Right lobe of liver (tissue), 4 donors: ENCODE results near the gene BUD13.

Experiments used
- POLR2A ChIP-seq: fragments of 450-650 bp; IDR thresholded peaks from one replicate; pipeline ENCODE4 v1.6.1; 2017; ENCODE audit warnings: antibody characterized with exemption, mild to moderate bottlenecking
- TF ChIP-seq, protein P1 (sequence below), 4 donors: fragments of 200-600 bp in 3 of 4; fragments of 450-650 bp in 1 of 4; IDR thresholded peaks; one replicate each; pipeline versions ENCODE4 v1.5.1 to v1.8.0; 2016 to 2022; ENCODE audit warnings: antibody characterized with exemption in 4 of 4, mild to moderate bottlenecking in 2 of 4
- donor health status: DM: no; HTN: no; CAD: no.
- donor health status: DM: no; HTN: no; CAD: no.
- donor health status: DM: no; HTN: yes; CAD: no.

DNA sequence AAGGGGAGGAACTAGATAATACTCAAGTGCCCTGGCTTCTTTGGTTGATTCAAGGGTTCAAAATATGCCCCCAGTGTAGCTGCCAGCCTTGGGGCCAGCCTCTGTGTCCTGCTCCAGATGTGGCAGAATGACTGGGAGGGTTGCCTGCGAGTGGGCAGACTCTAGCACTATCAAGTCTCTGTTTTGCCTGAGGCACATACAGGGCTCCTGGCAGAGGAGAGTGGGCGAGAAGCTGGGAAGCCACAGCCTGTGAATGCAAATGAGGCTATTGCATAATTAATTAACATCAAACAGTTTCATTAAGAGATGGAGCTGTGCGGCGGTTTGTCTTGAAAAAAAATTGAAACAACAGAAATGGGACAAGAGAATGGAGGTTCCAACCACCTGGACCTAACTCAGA is 50.8 kb downstream of the BUD13 start:
- TF ChIP-seq, protein P1, sequence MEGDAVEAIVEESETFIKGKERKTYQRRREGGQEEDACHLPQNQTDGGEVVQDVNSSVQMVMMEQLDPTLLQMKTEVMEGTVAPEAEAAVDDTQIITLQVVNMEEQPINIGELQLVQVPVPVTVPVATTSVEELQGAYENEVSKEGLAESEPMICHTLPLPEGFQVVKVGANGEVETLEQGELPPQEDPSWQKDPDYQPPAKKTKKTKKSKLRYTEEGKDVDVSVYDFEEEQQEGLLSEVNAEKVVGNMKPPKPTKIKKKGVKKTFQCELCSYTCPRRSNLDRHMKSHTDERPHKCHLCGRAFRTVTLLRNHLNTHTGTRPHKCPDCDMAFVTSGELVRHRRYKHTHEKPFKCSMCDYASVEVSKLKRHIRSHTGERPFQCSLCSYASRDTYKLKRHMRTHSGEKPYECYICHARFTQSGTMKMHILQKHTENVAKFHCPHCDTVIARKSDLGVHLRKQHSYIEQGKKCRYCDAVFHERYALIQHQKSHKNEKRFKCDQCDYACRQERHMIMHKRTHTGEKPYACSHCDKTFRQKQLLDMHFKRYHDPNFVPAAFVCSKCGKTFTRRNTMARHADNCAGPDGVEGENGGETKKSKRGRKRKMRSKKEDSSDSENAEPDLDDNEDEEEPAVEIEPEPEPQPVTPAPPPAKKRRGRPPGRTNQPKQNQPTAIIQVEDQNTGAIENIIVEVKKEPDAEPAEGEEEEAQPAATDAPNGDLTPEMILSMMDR (IDR thresholded peaks at IDR 0.05) = no peak
- no peak for TF ChIP-seq POLR2A
